ENCODE results near the gene ATP2B3.

The ATP2B3 gene

GRCh38 chrX:153517423-153517822 is at the start of gene ATP2B3:
ATP2B3 (plus strand) TSS chrX:153517642; CDS start chrX:153536248, 18,606 bp downstream.
- no peak for DNase-seq (ENCODE audit: extremely low read depth in 1 of 2, low read depth in 1 of 2)

- no peak for DNase-seq (ENCODE audit: extremely low read depth in 1 of 2, low read depth in 1 of 2)
Measured at GRCh38 chrX:153468008-153468580, 49.3 kb upstream of the ATP2B3 start.

GRCh38 chrX:153469811-153470410 is 47.5 kb upstream of the ATP2B3 start:
- DNase-seq (ENCODE audit: extremely low read depth in 1 of 2, low read depth in 1 of 2): no peak

- peak; percentile 67 to 81 for DNase-seq (ENCODE audit: extremely low read depth in 1 of 2, low read depth in 1 of 2)
Measured at GRCh38 chrX:153470411-153471363, 46.8 kb upstream of the ATP2B3 start, which contains the start of gene HAUS7. HAUS7 (minus strand) TSS chrX:153470576; CDS start chrX:153470557, 19 bp downstream.

GRCh38 chrX:153471663-153472280 is 45.7 kb upstream of the ATP2B3 start:
- DNase-seq (ENCODE audit: extremely low read depth in 1 of 2, low read depth in 1 of 2): no peak

DNA sequence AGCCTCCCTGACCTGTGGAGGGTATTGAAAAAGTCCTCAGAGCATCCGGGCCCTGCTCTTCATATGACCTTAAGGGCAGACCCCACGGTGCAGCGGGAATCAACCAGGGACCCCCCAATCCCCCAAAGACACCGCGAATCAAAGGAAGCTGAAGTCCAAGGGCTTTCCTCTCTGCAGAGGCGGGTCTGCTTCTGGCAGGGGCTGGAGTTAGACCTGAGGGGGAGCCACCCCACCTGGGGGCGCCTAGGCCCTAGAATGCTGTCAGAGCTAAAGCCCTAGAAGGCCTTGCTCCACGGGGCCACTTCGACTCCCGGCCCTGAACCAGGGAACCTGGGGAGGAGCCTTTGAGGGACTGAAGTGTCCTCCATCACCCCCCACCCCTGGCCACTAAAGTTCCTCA is 44.3 kb upstream of the ATP2B3 start:
- DNase-seq (ENCODE audit: extremely low read depth in 1 of 2, low read depth in 1 of 2): no peak

GRCh38 chrX:153474266-153474665 is 43.2 kb upstream of the ATP2B3 start:
- no peak for DNase-seq (ENCODE audit: extremely low read depth in 1 of 2, low read depth in 1 of 2)

- DNase-seq (ENCODE audit: extremely low read depth in 1 of 2, low read depth in 1 of 2): peak in 1 of 2 donors; percentile 16
Measured at GRCh38 chrX:153474718-153475117, 42.7 kb upstream of the ATP2B3 start.

DNA sequence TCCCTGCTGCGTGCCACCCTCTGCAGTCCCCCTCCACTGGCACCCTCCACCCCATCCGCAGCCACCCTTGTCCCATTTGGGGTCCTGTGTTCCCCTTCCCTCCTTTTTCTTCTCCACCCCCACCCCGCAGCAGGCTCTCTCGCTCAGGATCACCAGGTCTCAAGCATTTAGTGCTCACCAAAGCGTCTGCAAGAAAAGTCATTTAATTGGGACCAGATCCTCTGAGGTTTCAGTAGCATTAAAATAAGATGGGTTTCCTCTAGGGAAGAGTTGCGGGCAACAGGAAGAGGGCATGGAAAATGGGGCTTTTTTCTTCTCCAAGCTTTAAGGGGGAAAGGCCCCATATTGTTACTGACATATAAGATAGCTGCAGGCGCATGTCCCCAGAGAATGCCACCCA is 42.2 kb upstream of the ATP2B3 start:
- no peak for DNase-seq (ENCODE audit: extremely low read depth in 1 of 2, low read depth in 1 of 2)

DNA sequence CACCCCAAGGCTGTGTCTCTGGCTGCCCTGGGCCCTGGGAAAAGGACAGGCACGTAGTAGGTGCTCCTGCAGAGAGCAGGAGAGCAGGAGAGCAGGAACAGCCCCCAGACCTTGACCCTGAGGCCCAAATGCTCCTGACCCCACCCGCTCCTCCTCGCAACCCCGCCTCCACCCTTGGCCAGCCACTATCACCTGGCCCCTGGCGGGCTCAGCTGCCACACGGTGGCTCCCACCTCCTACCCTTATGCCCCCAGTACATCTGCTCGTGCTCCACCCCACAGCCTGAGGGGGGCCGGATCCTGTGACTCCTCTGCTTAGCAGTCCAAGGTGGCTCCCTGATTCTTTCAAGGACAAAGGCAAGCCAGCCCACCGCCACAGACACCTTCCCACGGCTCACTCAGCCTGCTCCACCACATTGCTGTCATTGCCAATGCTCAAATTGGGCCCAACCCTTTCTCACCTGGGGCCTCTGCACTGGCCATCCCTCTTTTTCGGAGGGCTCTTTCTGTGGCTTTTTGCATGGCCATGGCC is 41.6 kb upstream of the ATP2B3 start:
- DNase-seq (ENCODE audit: extremely low read depth in 1 of 2, low read depth in 1 of 2): no peak

DNA sequence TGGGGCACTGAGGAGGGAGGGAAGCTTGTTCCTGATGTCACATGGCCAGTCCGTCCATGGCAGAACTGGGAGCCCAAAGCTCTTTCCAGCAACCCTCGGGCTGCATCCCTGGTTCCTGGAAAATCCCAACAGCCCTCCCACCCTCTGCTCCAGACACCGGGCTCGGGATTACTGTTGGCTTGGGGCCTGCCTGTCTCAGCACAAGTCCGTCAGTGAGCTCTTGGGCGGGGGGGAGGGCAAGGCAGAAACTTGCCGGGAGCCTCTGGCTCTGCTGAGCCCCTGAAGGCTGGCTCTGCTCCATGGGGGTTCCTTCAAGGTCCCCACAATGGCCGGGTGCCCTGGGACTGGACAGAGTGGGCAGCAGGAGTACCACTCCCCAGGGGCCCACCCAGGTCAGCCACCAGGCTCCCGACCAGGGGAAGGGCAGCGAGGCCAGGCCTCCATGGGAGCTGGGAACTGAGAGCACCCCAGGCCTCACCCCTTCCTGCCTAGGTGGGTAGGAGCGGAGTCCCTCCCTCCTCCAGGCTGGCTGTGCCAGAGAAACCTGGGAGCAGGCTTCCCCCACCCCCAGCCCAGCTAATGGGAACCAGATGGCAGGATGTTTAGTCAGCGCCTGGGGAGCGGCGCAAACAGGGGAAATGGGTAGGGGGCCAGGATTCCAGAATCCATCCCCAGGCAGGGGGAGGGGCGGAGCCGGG is 40.6 kb upstream of the ATP2B3 start:
- DNase-seq (ENCODE audit: extremely low read depth in 1 of 2, low read depth in 1 of 2): no peak

GRCh38 chrX:153477364-153477857 is 40.0 kb upstream of the ATP2B3 start:
- DNase-seq (ENCODE audit: extremely low read depth in 1 of 2, low read depth in 1 of 2): no peak

DNA sequence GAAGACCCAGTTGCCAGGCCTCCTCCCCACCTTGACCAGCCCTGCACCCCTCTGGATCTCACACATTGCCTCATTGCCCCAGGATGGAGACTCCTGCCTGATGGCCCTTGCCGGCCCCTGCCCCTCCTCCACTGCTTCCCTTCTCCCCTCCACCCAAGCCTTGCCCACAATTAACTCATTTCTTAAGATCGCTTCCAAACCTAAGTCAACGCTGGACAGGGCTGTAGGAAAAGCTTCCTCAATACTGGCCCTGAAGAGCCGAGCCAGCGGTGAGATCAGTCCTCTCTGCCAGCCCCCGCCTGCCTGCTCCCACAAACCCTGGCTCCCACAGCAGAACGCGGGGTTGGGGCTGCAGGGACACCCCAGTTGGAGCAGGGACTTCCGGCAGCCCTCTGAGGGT is 39.5 kb upstream of the ATP2B3 start:
- no peak for DNase-seq (ENCODE audit: extremely low read depth in 1 of 2, low read depth in 1 of 2)

GRCh38 chrX:153478746-153479145 is 38.7 kb upstream of the ATP2B3 start:
- no peak for DNase-seq (ENCODE audit: extremely low read depth in 1 of 2, low read depth in 1 of 2)

DNA sequence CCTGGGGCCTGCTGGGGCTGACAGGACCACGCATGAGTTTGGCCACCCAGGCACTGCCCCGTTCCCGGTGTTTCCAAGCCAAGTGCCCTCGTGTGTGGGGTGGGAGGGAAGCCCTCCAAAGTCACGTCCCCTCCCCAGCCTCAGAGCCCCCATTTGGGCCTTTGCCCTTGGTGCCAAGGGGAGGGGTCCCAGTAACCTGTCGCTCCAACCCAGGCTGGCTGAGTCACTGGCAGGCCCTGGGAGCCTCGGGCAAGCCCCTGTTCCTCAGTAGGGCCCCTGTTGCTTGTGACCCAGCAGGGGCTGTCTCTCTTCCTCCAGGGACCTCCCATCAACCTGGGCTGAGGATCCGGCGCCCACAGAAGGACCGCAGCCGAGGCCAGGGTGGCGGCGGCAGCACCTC is 36.4 kb upstream of the ATP2B3 start:
- no peak for DNase-seq (ENCODE audit: extremely low read depth in 1 of 2, low read depth in 1 of 2)

DNA sequence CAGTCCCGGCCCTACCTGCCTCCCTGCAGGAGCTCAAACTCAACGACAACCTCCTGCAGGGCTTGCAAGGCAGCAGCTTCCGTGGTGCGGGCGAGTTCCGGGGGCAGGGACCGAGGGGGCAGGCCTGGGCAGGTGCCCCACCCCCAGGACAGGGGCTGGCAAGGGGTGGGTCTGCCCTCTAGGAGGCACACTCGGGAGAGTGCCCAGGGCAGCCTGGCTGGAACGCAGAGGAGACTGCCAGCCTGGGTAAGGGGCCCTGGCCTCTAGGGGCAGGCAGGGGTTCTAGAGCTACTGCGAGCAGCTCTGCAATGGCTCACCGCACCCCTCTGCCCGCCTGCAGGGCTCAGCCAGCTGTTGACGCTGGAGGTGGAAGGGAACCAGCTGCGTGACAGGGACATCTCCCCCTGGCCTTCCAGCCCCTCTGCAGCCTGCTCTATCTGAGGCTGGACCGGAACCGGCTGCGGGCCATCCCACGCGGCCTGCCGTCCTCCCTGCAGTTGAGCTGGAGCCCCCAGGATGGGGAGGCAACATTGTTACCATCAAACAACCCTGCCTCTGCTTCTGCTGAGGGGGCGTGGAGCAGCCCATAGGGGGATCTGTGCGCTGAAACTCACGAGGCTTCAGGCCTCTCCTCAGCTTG is 34.9 kb upstream of the ATP2B3 start:
- DNase-seq (ENCODE audit: extremely low read depth in 1 of 2, low read depth in 1 of 2): no peak

GRCh38 chrX:153485396-153486080 is 31.9 kb upstream of the ATP2B3 start:
- DNase-seq (ENCODE audit: extremely low read depth in 1 of 2, low read depth in 1 of 2): no peak

- DNase-seq (ENCODE audit: extremely low read depth in 1 of 2, low read depth in 1 of 2): no peak
Measured at GRCh38 chrX:153486171-153486570, 31.3 kb upstream of the ATP2B3 start.

GRCh38 chrX:153487590-153488071 is 29.8 kb upstream of the ATP2B3 start:
- DNase-seq (ENCODE audit: extremely low read depth in 1 of 2, low read depth in 1 of 2): no peak

Measured in activated CD8-positive, alpha-beta memory T cell treated with anti-CD3 and anti-CD28 coated beads for 1 hour (primary cell).